GM11168 (cell line): ENCODE results near the gene ACTL7B.

Source experiments
- in situ Hi-C: fragments of 300-500 bp; cut with MboI; formaldehyde crosslinking; loops from one replicate; pipeline ENCODE4 v1.12.0; 2022; ENCODE audit warnings: low sequenced_read_pairs; ENCODE audit not compliant: unreplicated experiment

ACTL7B gene

GRCh38 chr9:108811944-108812343 is 43.8 kb downstream of the ACTL7B start:
- in situ Hi-C loops: no loop called here

- in situ Hi-C loops: no loop called here
Measured at GRCh38 chr9:108809269-108809668, 46.5 kb downstream of the ACTL7B start.
